GM08714 (cell line): Measurements from ENCODE around the gene DENND2D.
A peak's percentile ranks its signal among the peaks of the same experiment; 100 is the strongest.

Experiments used
- H3K4me3 ChIP-seq: fragments of 200-500 bp; sonication (Bioruptor generic); 2 replicates; pipeline ENCODE4 v1.5.1; 2014; ENCODE audit warnings: mild to moderate bottlenecking, low read length, inconsistent platforms
- ZNF274 ChIP-seq: IDR thresholded peaks from 2 replicates; pipeline ENCODE4 v1.6.1; 2012; ENCODE audit warnings: mild to moderate bottlenecking, low read depth, low read length

DENND2D gene

DNA sequence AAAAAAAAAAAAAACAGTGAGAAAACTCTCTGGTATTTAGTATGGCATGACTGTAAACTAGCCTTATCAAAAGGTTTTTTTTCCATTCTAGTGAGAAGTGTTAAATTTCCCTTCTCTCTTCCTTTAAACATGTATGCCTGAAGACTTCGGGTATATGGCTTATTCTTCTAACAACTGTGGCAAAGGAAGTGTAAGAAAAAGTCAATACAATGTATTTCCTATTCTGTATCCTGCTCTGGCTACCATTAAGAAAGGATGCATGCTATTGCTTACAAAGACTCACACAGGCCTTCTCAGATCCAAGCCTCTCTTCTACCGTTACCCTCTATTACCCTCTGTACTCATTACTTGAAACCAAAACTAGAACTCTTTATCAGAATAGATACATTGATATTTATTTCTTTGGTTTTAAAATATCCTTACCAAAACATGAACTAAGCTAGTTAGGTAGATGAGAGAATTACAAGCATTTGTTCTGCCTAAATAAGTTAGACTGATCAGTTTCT lies 52.0 kb downstream of the DENND2D start:
- no peak for TF ChIP-seq ZNF274
- no peak overlapping the region for H3K4me3 ChIP-seq

DNA sequence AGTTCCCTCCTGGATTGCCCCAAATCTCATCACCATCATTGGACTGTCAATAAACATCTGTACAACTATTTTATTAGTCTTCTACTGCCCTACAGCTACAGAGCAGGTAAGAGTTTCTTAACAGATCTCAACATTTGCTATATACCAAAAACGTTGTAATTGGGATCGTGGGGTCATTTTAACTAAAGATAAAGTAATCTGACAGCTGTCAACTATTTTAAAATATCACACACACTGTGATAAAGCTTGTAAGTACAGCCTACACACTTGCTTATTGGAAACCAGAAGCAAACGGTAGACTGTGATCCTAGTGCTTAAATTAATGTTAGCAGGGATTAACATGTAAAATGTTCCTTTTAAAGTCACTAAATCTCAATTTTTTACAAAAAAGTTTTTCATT lies 52.5 kb downstream of the DENND2D start:
- TF ChIP-seq ZNF274: no peak
- H3K4me3 ChIP-seq: no peak overlapping the region; the same call in 1 of the 2 replicates

DNA sequence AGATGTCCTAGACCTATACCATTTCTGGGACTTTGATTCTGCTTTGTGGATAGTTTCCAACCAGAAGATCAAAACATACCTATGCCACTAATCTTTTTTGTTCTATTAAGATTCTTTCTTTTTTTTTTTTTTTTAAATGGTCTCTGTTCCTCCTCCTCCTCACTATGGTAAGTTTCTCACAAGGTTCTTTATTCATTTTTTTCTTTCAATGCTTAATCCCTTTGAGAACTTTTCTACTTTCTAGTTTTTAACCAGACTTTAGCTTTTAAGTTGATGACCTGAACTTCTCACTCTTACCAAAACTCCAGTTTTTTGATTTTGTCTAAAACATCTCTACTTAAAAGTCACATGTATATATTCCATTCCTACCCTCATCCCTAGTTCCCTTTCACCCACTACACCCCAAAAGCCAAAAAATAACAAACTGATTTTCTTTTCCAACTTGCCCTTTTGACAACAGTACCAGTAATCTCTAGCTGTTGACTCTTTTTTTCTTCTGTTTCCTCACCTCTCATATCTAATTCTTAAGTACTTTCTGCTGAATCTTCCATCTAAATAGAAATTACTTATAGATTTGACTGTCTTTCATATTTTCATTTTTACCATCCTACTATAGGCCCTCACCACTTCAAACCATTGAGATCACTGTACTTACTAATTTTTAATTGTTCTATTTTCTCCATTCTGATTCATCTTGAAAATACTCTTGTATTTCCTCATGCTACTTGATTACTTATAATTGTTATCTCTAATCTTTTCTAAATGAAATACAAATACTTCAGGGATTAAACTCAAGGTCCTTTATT lies 54.3 kb downstream of the DENND2D start:
- TF ChIP-seq ZNF274: no peak

DNA sequence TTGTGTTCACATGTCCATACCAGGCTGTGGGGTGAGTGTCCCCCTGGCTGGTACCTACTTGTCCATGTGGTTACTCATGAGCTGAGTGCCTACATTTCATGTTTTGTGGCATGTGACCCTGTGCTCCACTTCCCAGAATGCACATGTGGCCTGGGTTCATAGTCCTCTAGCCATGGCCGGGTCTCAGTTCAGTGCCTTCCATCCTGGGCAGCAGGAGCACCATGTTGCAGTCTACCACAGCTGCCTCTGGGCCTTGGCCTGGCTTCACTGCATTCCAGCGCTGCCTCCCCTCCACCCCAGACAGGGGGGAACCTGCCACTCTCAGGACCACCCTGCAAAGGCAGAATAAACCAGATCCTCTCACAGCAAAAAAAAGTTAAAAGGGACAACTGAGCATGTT lies 54.9 kb downstream of the DENND2D start:
- peak overlapping the region; percentile 10; the same call in 1 of the 2 replicates for H3K4me3 ChIP-seq
- TF ChIP-seq ZNF274: no peak

More for the DNA sequence above, 54.3 kb downstream of the DENND2D start:
- no peak overlapping the region for H3K4me3 ChIP-seq

DNA sequence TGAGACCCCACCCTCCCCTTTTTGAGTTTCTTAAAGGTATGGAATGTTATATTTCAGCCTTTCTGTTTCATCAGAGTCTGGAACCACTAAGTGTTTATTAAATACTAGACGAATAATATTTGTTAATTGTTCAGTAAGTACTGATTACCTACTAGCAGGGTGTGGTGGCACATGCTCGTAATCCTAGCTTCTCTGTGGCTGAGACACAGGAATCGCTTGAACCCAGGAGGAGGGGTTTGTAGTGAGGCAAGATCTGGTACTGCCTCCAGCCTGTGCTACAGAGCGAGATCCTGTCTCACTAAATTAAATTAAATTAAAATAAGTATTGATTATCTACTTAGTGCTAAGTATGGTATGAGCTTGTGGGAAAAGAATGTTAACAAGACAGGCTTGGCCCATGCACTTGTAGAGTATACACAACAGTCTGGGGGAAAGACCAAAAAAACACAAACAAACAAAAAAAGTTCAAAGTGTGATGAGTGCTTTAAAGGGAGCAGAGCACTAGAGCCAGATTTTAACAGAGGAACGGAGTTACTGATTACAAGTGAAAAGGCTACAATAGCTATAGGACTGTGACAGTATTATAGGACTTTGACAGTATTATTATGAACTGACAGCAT lies 58.0 kb downstream of the DENND2D start:
- no peak for TF ChIP-seq ZNF274
- peak overlapping the region; percentile 98 for H3K4me3 ChIP-seq

DNA sequence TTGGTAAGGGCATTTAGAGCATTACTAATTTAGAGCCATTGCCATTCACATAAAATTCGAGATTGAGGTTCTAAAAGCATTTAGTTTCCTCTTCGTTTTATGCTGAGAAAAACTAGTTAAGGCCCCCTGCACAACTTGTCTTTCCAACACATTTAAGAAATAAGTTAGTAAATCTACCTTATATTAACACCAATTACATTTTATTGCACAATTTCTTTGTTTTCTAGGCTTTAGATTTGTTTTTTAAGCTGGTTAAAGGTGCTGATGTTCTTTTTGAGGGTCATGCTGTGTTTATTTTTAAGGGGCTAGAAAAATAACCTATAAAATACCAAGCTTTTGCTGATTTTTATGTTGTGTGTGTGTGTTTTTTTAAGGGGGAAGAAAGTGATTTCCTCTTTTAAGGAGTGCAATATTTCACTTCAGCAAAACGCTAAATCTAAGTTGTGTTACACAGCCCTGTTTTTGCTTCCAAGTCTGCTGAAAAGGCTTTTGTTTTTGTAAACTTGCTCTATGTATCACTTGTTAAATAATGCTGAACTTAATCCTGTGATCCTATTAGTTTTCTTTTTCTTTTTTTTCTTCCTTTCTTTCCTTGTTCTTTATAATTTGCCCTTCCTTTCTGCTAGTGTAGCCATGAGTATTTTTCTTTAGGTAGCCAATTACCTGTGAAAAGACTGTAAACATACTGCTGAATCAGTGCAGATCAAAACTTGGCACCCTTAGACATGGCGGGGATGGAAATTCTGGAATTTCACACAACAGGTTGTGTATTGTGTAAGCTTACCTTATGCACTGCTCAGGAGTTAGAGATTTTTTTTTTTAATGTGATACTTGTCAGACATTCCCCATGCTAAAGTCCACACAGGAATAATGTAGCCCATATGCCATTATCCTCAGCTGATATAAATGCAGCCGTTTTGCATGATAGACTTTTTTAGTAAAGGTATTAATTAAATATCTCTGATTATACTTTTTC lies 58.9 kb downstream of the DENND2D start:
- H3K4me3 ChIP-seq: peak overlapping the region; percentile 98; the same call in 1 of the 2 replicates
- TF ChIP-seq ZNF274: no peak

DNA sequence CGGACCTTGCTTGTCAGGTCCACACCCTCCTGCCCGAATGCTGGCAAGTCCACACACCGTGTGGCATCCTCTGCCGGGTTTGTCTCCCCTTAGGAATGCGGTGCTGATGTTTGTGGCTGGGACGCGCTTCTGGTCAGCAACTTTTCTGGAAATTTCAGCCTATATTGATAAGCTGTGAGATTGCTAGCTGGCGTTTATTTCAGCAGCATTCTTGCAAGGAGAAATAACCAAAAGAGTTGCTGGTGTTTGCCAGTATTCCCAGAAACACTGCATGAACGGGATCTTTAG lies 59.8 kb downstream of the DENND2D start:
- H3K4me3 ChIP-seq: peak overlapping the region; percentile 98
- TF ChIP-seq ZNF274: no peak

DNA sequence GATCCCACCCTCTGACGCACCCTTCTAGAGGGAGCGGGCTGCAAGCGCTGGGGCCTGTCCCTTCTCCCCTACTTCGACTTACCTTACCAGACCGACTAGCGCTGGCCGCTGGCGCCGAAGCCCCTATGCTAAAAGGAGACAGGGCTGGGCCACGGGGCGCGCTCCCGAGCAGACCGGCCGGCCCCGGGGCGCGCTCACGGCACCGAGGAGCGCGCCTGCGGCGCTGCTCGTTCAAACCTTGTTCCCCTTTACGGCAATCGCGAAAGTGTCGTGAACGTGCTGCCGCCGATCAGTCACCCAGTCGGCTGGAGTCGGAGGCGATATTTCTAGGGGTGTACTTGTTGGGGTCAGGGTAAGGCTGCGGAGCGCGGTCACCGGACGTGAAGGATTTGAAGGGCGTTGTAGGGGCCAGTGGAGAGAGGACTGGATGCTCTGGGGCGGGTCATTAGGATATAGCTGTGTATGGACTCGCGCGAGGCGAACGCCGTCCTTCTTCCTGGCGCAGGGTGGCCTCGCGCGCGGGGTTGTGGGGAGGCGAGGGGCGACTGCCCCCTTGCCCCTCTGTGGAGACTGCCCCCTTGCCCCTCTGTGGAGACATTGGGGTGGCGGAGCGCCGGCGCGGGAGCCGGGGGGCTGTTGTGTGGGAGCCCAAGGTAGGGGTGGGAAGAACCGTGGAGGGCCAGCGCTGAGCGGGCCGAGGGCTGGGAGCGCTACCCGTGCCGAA lies 60.3 kb downstream of the DENND2D start, which contains the start of the genes CEPT1 and DRAM2:
Gene CEPT1, plus strand, starts transcription at position 268 of the 724 bp plus-strand sequence. CDS start 7,492 bp downstream, outside the sequence.
Gene DRAM2, minus strand, starts transcription at position 138 of the 724 bp plus-strand sequence. CDS start 8,539 bp downstream, outside the sequence.
- TF ChIP-seq ZNF274: no peak
- peak within 1 kb of the TSS; percentile 98 for H3K4me3 ChIP-seq

DNA sequence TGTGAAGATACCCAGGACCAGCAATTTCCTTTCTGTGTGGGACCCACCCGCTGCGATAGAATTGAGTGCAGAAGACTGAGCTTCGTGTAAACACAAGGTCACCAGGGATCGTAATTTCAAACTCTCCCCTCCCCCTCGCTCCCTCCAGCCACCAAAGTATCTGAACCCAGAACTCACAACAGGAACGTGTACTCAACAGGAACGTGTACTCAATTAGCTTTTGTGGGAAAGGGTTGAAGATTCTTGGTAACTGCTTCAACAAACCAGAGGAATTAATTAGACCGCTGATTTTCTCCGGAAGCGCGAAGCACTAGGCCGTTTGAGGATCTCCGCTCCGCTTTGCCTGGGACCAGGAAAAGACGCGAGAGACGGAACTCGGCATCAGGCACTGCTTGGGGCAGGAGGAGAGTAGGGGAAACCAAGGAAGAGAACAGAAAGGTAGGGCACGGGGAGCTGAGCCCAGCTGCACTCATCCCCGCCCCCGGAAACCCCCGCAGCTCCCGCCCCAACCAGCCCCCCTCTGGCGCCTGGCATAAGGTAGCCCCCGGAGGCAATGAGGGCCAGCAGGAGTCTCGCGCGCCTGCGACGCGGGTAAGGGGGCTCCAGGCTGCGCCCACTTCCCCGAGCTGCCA lies 61.0 kb downstream of the DENND2D start:
- peak overlapping the region; percentile 98 for H3K4me3 ChIP-seq
- TF ChIP-seq ZNF274: no peak
